KOPT-K1 (cell line): ENCODE results near the gene ADARB1.

Experiments
- H3K27ac ChIP-seq: fragments of 200-600 bp; sonication (generic); 2 replicates; pipeline ENCODE4 v1.5.1; 2016; ENCODE audit warnings: antibody characterized with exemption, mild to moderate bottlenecking, low read depth, low read length; ENCODE audit not compliant: poor library complexity, severe bottlenecking
- H3K36me3 ChIP-seq: fragments of 200-600 bp; sonication (generic); 2 replicates; pipeline ENCODE4 v1.5.1; 2017; ENCODE audit warnings: antibody characterized with exemption, mild to moderate bottlenecking, low read length, moderate library complexity; ENCODE audit not compliant: insufficient read depth
- H3K9me3 ChIP-seq: fragments of 200-600 bp; sonication (generic); 2 replicates; pipeline ENCODE4 v1.5.1; 2017; ENCODE audit warnings: antibody characterized with exemption, low read length, mild to moderate bottlenecking; ENCODE audit not compliant: insufficient read depth, poor library complexity, severe bottlenecking

Gene ADARB1

GRCh38 chr21:45117314-45117713 is 42.9 kb downstream of the ADARB1 start:
- Histone ChIP-seq H3K27ac (no peak overlapping the region), H3K9me3 (no peaks in the 10 kb centered on the region), H3K36me3 (no peaks in the 10 kb centered on the region; the same call in 1 of the 2 replicates)

- Histone ChIP-seq H3K9me3 (no peaks in the 10 kb centered on the region), H3K36me3 (no peaks in the 10 kb centered on the region; the same call in 1 of the 2 replicates), H3K27ac (no peak overlapping the region)
These were observed 43.7 kb downstream of the ADARB1 start for GRCh38 chr21:45118099-45118498.

GRCh38 chr21:45119812-45120211 is 45.4 kb downstream of the ADARB1 start:
- H3K27ac ChIP-seq, result no peak overlapping the region
- H3K9me3 ChIP-seq, result no peaks in the 10 kb centered on the region
- no peaks in the 10 kb centered on the region; the same call in 1 of the 2 replicates for H3K36me3 ChIP-seq

GRCh38 chr21:45120975-45121374 is 46.6 kb downstream of the ADARB1 start:
- Histone ChIP-seq H3K36me3 (no peaks in the 10 kb centered on the region; the same call in 1 of the 2 replicates), H3K9me3 (no peaks in the 10 kb centered on the region), H3K27ac (no peak overlapping the region)

- no peaks in the 10 kb centered on the region; the same call in 1 of the 2 replicates for H3K36me3 ChIP-seq
- no peaks in the 10 kb centered on the region for H3K9me3 ChIP-seq
- no peak overlapping the region for H3K27ac ChIP-seq
These were observed 47.6 kb downstream of the ADARB1 start for GRCh38 chr21:45122030-45122429.

GRCh38 chr21:45122432-45123132 is 48.2 kb downstream of the ADARB1 start:
- Histone ChIP-seq H3K9me3 (no peaks in the 10 kb centered on the region), H3K36me3 (no peaks in the 10 kb centered on the region; the same call in 1 of the 2 replicates), H3K27ac (no peak overlapping the region)

- Histone ChIP-seq H3K9me3 (no peaks in the 10 kb centered on the region), H3K36me3 (no peaks in the 10 kb centered on the region; the same call in 1 of the 2 replicates), H3K27ac (no peak overlapping the region)
These were observed 49.1 kb downstream of the ADARB1 start for GRCh38 chr21:45123440-45123839.

GRCh38 chr21:45124596-45124995 is 50.2 kb downstream of the ADARB1 start:
- Histone ChIP-seq H3K36me3 (no peaks in the 10 kb centered on the region; the same call in 1 of the 2 replicates), H3K9me3 (no peaks in the 10 kb centered on the region), H3K27ac (no peak overlapping the region)

GRCh38 chr21:45125357-45125756 is 51.0 kb downstream of the ADARB1 start:
- Histone ChIP-seq H3K36me3 (no peaks in the 10 kb centered on the region; the same call in 1 of the 2 replicates), H3K27ac (no peak overlapping the region), H3K9me3 (no peaks in the 10 kb centered on the region)

- Histone ChIP-seq H3K36me3 (no peaks in the 10 kb centered on the region), H3K27ac (no peak overlapping the region), H3K9me3 (no peaks in the 10 kb centered on the region)
These were observed 51.8 kb downstream of the ADARB1 start for GRCh38 chr21:45126204-45126626.

GRCh38 chr21:45126983-45127382 is 52.6 kb downstream of the ADARB1 start:
- Histone ChIP-seq H3K36me3 (no peaks in the 10 kb centered on the region), H3K27ac (no peak overlapping the region), H3K9me3 (no peaks in the 10 kb centered on the region)

- no peak overlapping the region for H3K27ac ChIP-seq
- H3K36me3 ChIP-seq, result no peaks in the 10 kb centered on the region
- H3K9me3 ChIP-seq, result no peaks in the 10 kb centered on the region
These were observed 53.6 kb downstream of the ADARB1 start for GRCh38 chr21:45127937-45128336.

- H3K36me3 ChIP-seq, result no peaks in the 10 kb centered on the region
- H3K27ac ChIP-seq, result no peak overlapping the region
- H3K9me3 ChIP-seq, result no peaks in the 10 kb centered on the region
These were observed 54.3 kb downstream of the ADARB1 start for GRCh38 chr21:45128613-45129188.

- Histone ChIP-seq H3K9me3 (no peaks in the 10 kb centered on the region), H3K36me3 (no peaks in the 10 kb centered on the region), H3K27ac (no peak overlapping the region)
These were observed 55.0 kb downstream of the ADARB1 start for GRCh38 chr21:45129189-45129923.

- no peak overlapping the region for H3K27ac ChIP-seq
- H3K9me3 ChIP-seq, result no peaks in the 10 kb centered on the region
- H3K36me3 ChIP-seq, result no peaks in the 10 kb centered on the region; the same call in 1 of the 2 replicates
These were observed 56.0 kb downstream of the ADARB1 start for GRCh38 chr21:45130324-45130774.
